Uterus (tissue), 4 donors: ENCODE measurements around the gene GGACT. TPM values are rescaled to one million over a fixed set of nuclear protein-coding genes. Genes with fewer than 3 reads are reported as not detected.

Experiments used
- DNase-seq, 2 donors: peaks; one replicate each; pipeline ENCODE4 v3.0.0-alpha.2; 2019 to 2020
- H3K27ac ChIP-seq, 2 donors: fragments of 200-600 bp; sonication (generic); 1 replicate in 1 of 2; 2 replicates in 1 of 2; pipeline ENCODE4 v1.5.1; 2016 to 2018
- H3K27me3 ChIP-seq, 2 donors: fragments of 200-600 bp; sonication (generic); one replicate each; pipeline ENCODE4 v1.5.1; 2018 to 2019; ENCODE audit warnings: control low read depth in 1 of 2
- H3K36me3 ChIP-seq, 2 donors: fragments of 200-600 bp; sonication (generic); one replicate each; pipeline ENCODE4 v1.5.1; 2019; ENCODE audit warnings: control low read depth in 1 of 2
- H3K4me1 ChIP-seq, 2 donors: fragments of 200-600 bp; sonication (generic); one replicate each; pipeline ENCODE4 v1.5.1; 2018 to 2019; ENCODE audit warnings: control low read depth in 1 of 2
- H3K4me3 ChIP-seq, 2 donors: fragments of 200-600 bp; sonication (generic); 1 replicate in 1 of 2; 2 replicates in 1 of 2; pipeline ENCODE4 v1.5.1; 2018 to 2019; ENCODE audit warnings: mild to moderate bottlenecking in 1 of 2
- H3K9me3 ChIP-seq, 2 donors: fragments of 200-600 bp; sonication (generic); one replicate each; pipeline ENCODE4 v1.5.1; 2019; ENCODE audit warnings: control low read depth in 1 of 2
- CTCF ChIP-seq, 4 experiments: fragments of 200-600 bp in 2 of 4; fragments of 450-650 bp in 2 of 4; sonication (generic) in 2 of 4; IDR thresholded peaks; one replicate each; pipeline ENCODE4 v1.5.1; 2016 to 2019; ENCODE audit warnings: antibody characterized with exemption in 4 of 4, mild to moderate bottlenecking in 2 of 4, moderate library complexity in 1 of 4
- POLR2A ChIP-seq, 2 donors: fragments of 450-650 bp; IDR thresholded peaks; one replicate each; pipeline ENCODE4 v1.6.1; 2016; ENCODE audit warnings: antibody characterized with exemption in 2 of 2, mild to moderate bottlenecking in 1 of 2, moderate library complexity in 1 of 2
- intact Hi-C: fragments of 100-400 bp; cut with DNase I; formaldehyde crosslinking; loops from one replicate; pipeline ENCODE4 v1.15.1; 2023; ENCODE audit warnings: low total_unique reads
- total RNA-seq, 4 donors: library from RNA; depleted of rRNA in 3 of 4; stranded (reverse); fragments of >200 nt in 3 of 4; gene quantifications; one replicate each; pipeline versions ENCODE4 v1.1.0 to v1.2.4, GENCODE V29; 2014 to 2023
- donor health status: DM: yes; HTN: yes; CAD: no.

The GGACT gene
- total RNA-seq, 4 donors from 2014 or later = 0.26 to 5.7 (median 1.1) TPM

GRCh38 chr13:100535426-100536135 lies 53.0 kb downstream of the GGACT start:
- H3K9me3 ChIP-seq = no peaks in the 10 kb centered on the region
- no peaks in the 10 kb centered on the region for H3K27me3 ChIP-seq
- intact Hi-C loops = no loop called here
- no peaks in the 10 kb centered on the region for H3K36me3 ChIP-seq
- H3K27ac ChIP-seq = no peak overlapping the region
- H3K4me1 ChIP-seq = no peaks in the 10 kb centered on the region
- no peak for TF ChIP-seq POLR2A (IDR thresholded peaks at IDR 0.05)
- no peak for TF ChIP-seq CTCF (IDR thresholded peaks at IDR 0.05)
- no peak overlapping the region for H3K4me3 ChIP-seq
- DNase-seq = no peak

GRCh38 chr13:100534911-100535310 lies 53.7 kb downstream of the GGACT start:
- no peak for DNase-seq
- Histone ChIP-seq H3K27me3 (no peaks in the 10 kb centered on the region), H3K4me3 (no peak overlapping the region), H3K9me3 (no peaks in the 10 kb centered on the region), H3K36me3 (no peaks in the 10 kb centered on the region), H3K27ac (no peak overlapping the region), H3K4me1 (no peaks in the 10 kb centered on the region)
- intact Hi-C loops = no loop called here
- TF ChIP-seq CTCF (IDR thresholded peaks at IDR 0.05) (no peak), POLR2A (IDR thresholded peaks at IDR 0.05) (no peak)

- intact Hi-C loops = no loop called here
- no peaks in the 10 kb centered on the region for H3K9me3 ChIP-seq
- no peak overlapping the region for H3K4me3 ChIP-seq
- no peaks in the 10 kb centered on the region for H3K27me3 ChIP-seq
- TF ChIP-seq CTCF (IDR thresholded peaks at IDR 0.05) = no peak
- TF ChIP-seq POLR2A (IDR thresholded peaks at IDR 0.05) = no peak
- H3K4me1 ChIP-seq = no peaks in the 10 kb centered on the region
- DNase-seq = no peak
- no peak overlapping the region for H3K27ac ChIP-seq
- H3K36me3 ChIP-seq = no peaks in the 10 kb centered on the region
Observed at GRCh38 chr13:100534147-100534843, 54.3 kb downstream of the GGACT start.

GRCh38 chr13:100533588-100534041 lies 55.0 kb downstream of the GGACT start:
- TF ChIP-seq POLR2A (IDR thresholded peaks at IDR 0.05) = no peak
- no peak for TF ChIP-seq CTCF (IDR thresholded peaks at IDR 0.05)
- Histone ChIP-seq H3K9me3 (no peaks in the 10 kb centered on the region), H3K27ac (no peak overlapping the region), H3K36me3 (no peaks in the 10 kb centered on the region), H3K27me3 (no peaks in the 10 kb centered on the region), H3K4me3 (no peak overlapping the region), H3K4me1 (no peaks in the 10 kb centered on the region)
- no peak for DNase-seq
- intact Hi-C loops = no loop called here

GRCh38 chr13:100532836-100533435 lies 55.7 kb downstream of the GGACT start:
- no peak overlapping the region for H3K27ac ChIP-seq
- intact Hi-C loops = no loop called here
- TF ChIP-seq POLR2A (IDR thresholded peaks at IDR 0.05) (no peak), CTCF (IDR thresholded peaks at IDR 0.05) (no peak)
- DNase-seq = no peak
- no peaks in the 10 kb centered on the region for H3K27me3 ChIP-seq
- no peak overlapping the region for H3K4me3 ChIP-seq
- no peaks in the 10 kb centered on the region for H3K9me3 ChIP-seq
- H3K4me1 ChIP-seq = no peaks in the 10 kb centered on the region
- no peaks in the 10 kb centered on the region for H3K36me3 ChIP-seq
